BLaER1 treated with 17β-estradiol and CSF1 and Interleukin-3, amounts not matched to agents 10 nM and 100 nM (cell line): ENCODE data around the gene NKAP.
A peak's percentile ranks its signal among the peaks of the same experiment; 100 is the strongest.
"Not testable (repeated sequence)": the region's sequence is repeated elsewhere in the genome, so short reads cannot be mapped to it uniquely, and the experiment has no call there.

Experiments
- H3K27ac ChIP-seq, 11 experiments: shearing (Covaris generic); formaldehyde crosslinking; 2 replicates each; pipeline ENCODE4 v1.8.1; 2022
- H3K27me3 ChIP-seq, 11 experiments: shearing (Covaris generic); formaldehyde crosslinking; 2 replicates each; pipeline ENCODE4 v1.8.1; 2022
- H3K36me3 ChIP-seq, 11 experiments: shearing (Covaris generic); formaldehyde crosslinking; 2 replicates each; pipeline ENCODE4 v1.8.1; 2022
- H3K4me1 ChIP-seq, 10 experiments: shearing (Covaris generic); formaldehyde crosslinking; 2 replicates each; pipeline ENCODE4 v1.8.1; 2022
- H3K4me2 ChIP-seq, 11 experiments: shearing (Covaris generic); formaldehyde crosslinking; 2 replicates each; pipeline ENCODE4 v1.8.1; 2022
- H3K4me3 ChIP-seq, 10 experiments: shearing (Covaris generic); formaldehyde crosslinking; 2 replicates each; pipeline ENCODE4 v1.8.1; 2022
- H3K9ac ChIP-seq, 11 experiments: shearing (Covaris generic); formaldehyde crosslinking; 2 replicates each; pipeline ENCODE4 v1.8.1; 2022
- H3K9me3 ChIP-seq, 11 experiments: shearing (Covaris generic); formaldehyde crosslinking; replicated peaks in 1 of 11; 2 replicates each; pipeline ENCODE4 v1.8.1; 2022
- H4K20me1 ChIP-seq, 11 experiments: shearing (Covaris generic); formaldehyde crosslinking; 2 replicates each; pipeline ENCODE4 v1.8.1; 2022
- Cebpa-rat ChIP-seq, 11 experiments: shearing (Covaris generic); IDR thresholded peaks; 2 replicates each; pipeline ENCODE4 v1.8.1; 2022

NKAP gene

GRCh38 chrX:119945481-119945880, 1.9 kb upstream of the NKAP start:
- Histone ChIP-seq H3K9ac (no peak overlapping the region), H3K4me2 (no peak overlapping the region), H3K4me3 (no peak overlapping the region), H3K9me3 (peaks cover 0 to 6% (median 0%) of the 10 kb centered on the region in 11 experiments; a peak in 2 of 22 replicates), H3K27ac (no peak overlapping the region), H3K4me1 (peaks cover 11 to 25% (median 16%) of the 10 kb centered on the region in 10 experiments), H3K27me3 (no peaks in the 10 kb centered on the region), H4K20me1 (no peaks in the 10 kb centered on the region), H3K36me3 (no peaks in the 10 kb centered on the region)
- TF ChIP-seq Cebpa-rat (IDR thresholded peaks at IDR 0.05): no peak

GRCh38 chrX:119942831-119943184, 743 bp downstream of the NKAP start:
- H4K20me1 ChIP-seq: no peaks in the 10 kb centered on the region
- peak overlapping the region; percentile 57 to 78 (median 74) for H3K4me3 ChIP-seq
- H3K4me1 ChIP-seq: peaks cover 9 to 13% (median 11%) of the 10 kb centered on the region in 10 experiments
- peaks cover 0 to 4% (median under 1%) of the 10 kb centered on the region in 11 experiments; a peak in 3 of 22 replicates for H3K36me3 ChIP-seq
- peaks cover 0 to 6% (median 0%) of the 10 kb centered on the region in 11 experiments; a peak in 2 of 22 replicates for H3K9me3 ChIP-seq
- peak overlapping the region; percentile 79 to 91 (median 86) for H3K9ac ChIP-seq
- peak overlapping the region; percentile 61 to 82 (median 74) for H3K4me2 ChIP-seq
- TF ChIP-seq Cebpa-rat (IDR thresholded peaks at IDR 0.05): no peak
- H3K27me3 ChIP-seq: no peaks in the 10 kb centered on the region
- H3K27ac ChIP-seq: peak overlapping the region; percentile 64 to 89 (median 82)

GRCh38 chrX:119942173-119942819, 1.3 kb downstream of the NKAP start:
- H4K20me1 ChIP-seq: no peaks in the 10 kb centered on the region
- H3K9ac ChIP-seq: peak overlapping the region; percentile 79 to 91 (median 86)
- H3K4me1 ChIP-seq: peaks cover 9 to 13% (median 11%) of the 10 kb centered on the region in 10 experiments
- H3K4me2 ChIP-seq: peak overlapping the region; percentile 61 to 82 (median 74)
- TF ChIP-seq Cebpa-rat (IDR thresholded peaks at IDR 0.05): no peak
- peaks cover 0 to 6% (median 0%) of the 10 kb centered on the region in 11 experiments; a peak in 2 of 22 replicates for H3K9me3 ChIP-seq
- H3K27ac ChIP-seq: peak overlapping the region; percentile 64 to 89 (median 82); a peak in 20 of 22 replicates
- no peaks in the 10 kb centered on the region for H3K27me3 ChIP-seq
- peaks cover 0 to 9% (median 5%) of the 10 kb centered on the region in 11 experiments; a peak in 4 of 22 replicates for H3K36me3 ChIP-seq
- peak overlapping the region; percentile 57 to 78 (median 74) for H3K4me3 ChIP-seq

- H3K27ac ChIP-seq: no peak overlapping the region
- no peak overlapping the region; a peak in 1 of 20 replicates for H3K4me3 ChIP-seq
- H3K9me3 ChIP-seq: peaks cover 0 to 6% (median 0%) of the 10 kb centered on the region in 11 experiments; a peak in 2 of 22 replicates
- H3K27me3 ChIP-seq: no peaks in the 10 kb centered on the region
- H3K4me2 ChIP-seq: peak overlapping the region; percentile 61 to 82 (median 74); a peak in 16 of 22 replicates
- peak overlapping the region in 3 of 11 experiments; percentile 28 to 91 (median 86); a peak in 1 of 22 replicates for H3K9ac ChIP-seq
- H3K4me1 ChIP-seq: peaks cover 9 to 13% (median 11%) of the 10 kb centered on the region in 10 experiments
- peaks cover 0 to 17% (median 5%) of the 10 kb centered on the region in 11 experiments; a peak in 8 of 22 replicates for H3K36me3 ChIP-seq
- TF ChIP-seq Cebpa-rat (IDR thresholded peaks at IDR 0.05): no peak
- no peaks in the 10 kb centered on the region for H4K20me1 ChIP-seq
Measured at GRCh38 chrX:119941336-119941735, 2.2 kb downstream of the NKAP start.

GRCh38 chrX:119935215-119935874, 8.2 kb downstream of the NKAP start:
- Histone ChIP-seq H3K27ac (no peak overlapping the region), H3K4me3 (no peak overlapping the region), H3K9ac (no peak overlapping the region), H4K20me1 (no peaks in the 10 kb centered on the region), H3K36me3 (peaks cover 24 to 76% (median 49%) of the 10 kb centered on the region in 11 experiments; a peak in 20 of 22 replicates), H3K27me3 (no peaks in the 10 kb centered on the region), H3K9me3 (no peaks in the 10 kb centered on the region), H3K4me1 (no peaks in the 10 kb centered on the region), H3K4me2 (no peak overlapping the region)
- TF ChIP-seq Cebpa-rat (IDR thresholded peaks at IDR 0.05): no peak

GRCh38 chrX:119922391-119922790, 21.2 kb downstream of the NKAP start:
- H3K27me3 ChIP-seq, H3K27ac ChIP-seq, H3K9ac ChIP-seq, H3K4me1 ChIP-seq, H3K4me3 ChIP-seq, H3K9me3 ChIP-seq, H4K20me1 ChIP-seq, H3K4me2 ChIP-seq: not testable (repeated sequence)
- H3K36me3 ChIP-seq: peaks cover 0 to 31% (median 9%) of the 10 kb centered on the region in 11 experiments; a peak in 11 of 22 replicates

- Histone ChIP-seq H3K9ac (no peak overlapping the region), H3K27ac (no peak overlapping the region)
Measured at GRCh38 chrX:119919835-119920585, 23.5 kb downstream of the NKAP start.

GRCh38 chrX:119917877-119918276, 25.7 kb downstream of the NKAP start:
- no peak overlapping the region for H3K4me2 ChIP-seq
- 0 out of 22 replicates have a peak, but pooled peaks cover 0 to 7% (median 0%) of the 10 kb centered on the region in 11 experiments for H3K36me3 ChIP-seq
- H3K4me1 ChIP-seq: no peaks in the 10 kb centered on the region
- TF ChIP-seq Cebpa-rat (IDR thresholded peaks at IDR 0.05): no peak
- no peaks in the 10 kb centered on the region for H3K27me3 ChIP-seq
- H3K9me3 ChIP-seq: no peaks in the 10 kb centered on the region
- H3K9ac ChIP-seq: no peak overlapping the region
- H3K27ac ChIP-seq: no peak overlapping the region
- no peaks in the 10 kb centered on the region for H4K20me1 ChIP-seq
- no peak overlapping the region for H3K4me3 ChIP-seq

More at GRCh38 chrX:119919835-119920585, 23.5 kb downstream of the NKAP start:
- Histone ChIP-seq H3K9me3 (no peaks in the 10 kb centered on the region), H3K36me3 (peaks cover 0 to 18% (median 0%) of the 10 kb centered on the region in 11 experiments; a peak in 6 of 22 replicates), H3K27me3 (no peaks in the 10 kb centered on the region), H3K4me1 (no peaks in the 10 kb centered on the region), H4K20me1 (no peaks in the 10 kb centered on the region), H3K4me3 (no peak overlapping the region), H3K4me2 (no peak overlapping the region)
- TF ChIP-seq Cebpa-rat (IDR thresholded peaks at IDR 0.05): peak in 7 of 11 experiments; percentile 52 to 86 (median 66); a peak in 9 of 22 replicates

- no peaks in the 10 kb centered on the region for H3K9me3 ChIP-seq
- H3K36me3 ChIP-seq: no peaks in the 10 kb centered on the region
- no peaks in the 10 kb centered on the region for H3K27me3 ChIP-seq
- H3K27ac ChIP-seq: no peak overlapping the region
- no peaks in the 10 kb centered on the region for H3K4me1 ChIP-seq
- no peak for TF ChIP-seq Cebpa-rat (IDR thresholded peaks at IDR 0.05)
- H3K9ac ChIP-seq: no peak overlapping the region
- H3K4me3 ChIP-seq: no peak overlapping the region
- no peaks in the 10 kb centered on the region for H4K20me1 ChIP-seq
- H3K4me2 ChIP-seq: no peak overlapping the region
Measured at GRCh38 chrX:119916310-119916709, 27.2 kb downstream of the NKAP start.
